ENCODE data around the gene ANKS1A.

Gene ANKS1A

GRCh38 chr6:34945317-34945716 lies 56.3 kb downstream of the ANKS1A start:
- Mint-ChIP-seq H3K4me3 (no peak overlapping the region), H3K27ac (no peak overlapping the region), H3K9me3 (peaks cover 6% of the 10 kb centered on the region)

GRCh38 chr6:34947561-34947960 lies 58.5 kb downstream of the ANKS1A start:
- H3K4me1 Mint-ChIP-seq, result peaks cover 22% of the 10 kb centered on the region
- H3K4me3 Mint-ChIP-seq, result no peak overlapping the region
- H3K36me3 Mint-ChIP-seq (ENCODE audit: low read depth), result peaks cover 15% of the 10 kb centered on the region
- H3K27me3 Mint-ChIP-seq (ENCODE audit: low read depth), result no peaks in the 10 kb centered on the region
- H3K9me3 Mint-ChIP-seq, result peaks cover 6% of the 10 kb centered on the region
- H3K27ac Mint-ChIP-seq, result no peak overlapping the region
- no peak for TF ChIP-seq CTCF (IDR thresholded peaks at IDR 0.05; ENCODE audit: unreplicated experiment in 3 of 3)

More at GRCh38 chr6:34945317-34945716, 56.3 kb downstream of the ANKS1A start:
- Mint-ChIP-seq H3K4me1 (peaks cover 8% of the 10 kb centered on the region), H3K36me3 (ENCODE audit: low read depth) (peaks cover 15% of the 10 kb centered on the region), H3K27me3 (ENCODE audit: low read depth) (no peaks in the 10 kb centered on the region)
- TF ChIP-seq CTCF (IDR thresholded peaks at IDR 0.05; ENCODE audit: unreplicated experiment in 3 of 3), result no peak

GRCh38 chr6:34949636-34950035 lies 60.6 kb downstream of the ANKS1A start:
- H3K27ac Mint-ChIP-seq, result no peak overlapping the region
- H3K9me3 Mint-ChIP-seq, result peaks cover 2% of the 10 kb centered on the region
- no peaks in the 10 kb centered on the region for H3K27me3 Mint-ChIP-seq (ENCODE audit: low read depth)
- no peak for TF ChIP-seq CTCF (IDR thresholded peaks at IDR 0.05; ENCODE audit: unreplicated experiment in 3 of 3)
- no peak overlapping the region for H3K4me3 Mint-ChIP-seq
- H3K4me1 Mint-ChIP-seq, result peaks cover 22% of the 10 kb centered on the region
- H3K36me3 Mint-ChIP-seq (ENCODE audit: low read depth), result peaks cover 9% of the 10 kb centered on the region

- no peaks in the 10 kb centered on the region for H3K27me3 Mint-ChIP-seq (ENCODE audit: low read depth)
- H3K9me3 Mint-ChIP-seq, result no peaks in the 10 kb centered on the region
- TF ChIP-seq CTCF (IDR thresholded peaks at IDR 0.05; ENCODE audit: unreplicated experiment in 3 of 3), result no peak
- peaks cover 22% of the 10 kb centered on the region for H3K4me1 Mint-ChIP-seq
- peaks cover 3% of the 10 kb centered on the region for H3K36me3 Mint-ChIP-seq (ENCODE audit: low read depth)
- no peak overlapping the region for H3K4me3 Mint-ChIP-seq
- peak overlapping the region in 2 of 3 experiments; percentile 70 to 72 for H3K27ac Mint-ChIP-seq
Measured at GRCh38 chr6:34950849-34951248, 61.8 kb downstream of the ANKS1A start.

- Mint-ChIP-seq H3K4me3 (no peak overlapping the region), H3K27me3 (ENCODE audit: low read depth) (no peaks in the 10 kb centered on the region), H3K27ac (peak overlapping the region in 2 of 3 experiments; percentile 13 to 37), H3K36me3 (ENCODE audit: low read depth) (no peaks in the 10 kb centered on the region), H3K4me1 (peaks cover 22% of the 10 kb centered on the region), H3K9me3 (no peaks in the 10 kb centered on the region)
- no peak for TF ChIP-seq CTCF (IDR thresholded peaks at IDR 0.05; ENCODE audit: unreplicated experiment in 3 of 3)
Measured at GRCh38 chr6:34951731-34952130, 62.7 kb downstream of the ANKS1A start.
